ENCODE results near the gene RMI2. TPM values are rescaled to one million over a fixed set of nuclear protein-coding genes. Genes with fewer than 3 reads are reported as not detected.

Gene RMI2
- total RNA-seq, 1 donor from 2014 or later, result 26.2 TPM

DNA sequence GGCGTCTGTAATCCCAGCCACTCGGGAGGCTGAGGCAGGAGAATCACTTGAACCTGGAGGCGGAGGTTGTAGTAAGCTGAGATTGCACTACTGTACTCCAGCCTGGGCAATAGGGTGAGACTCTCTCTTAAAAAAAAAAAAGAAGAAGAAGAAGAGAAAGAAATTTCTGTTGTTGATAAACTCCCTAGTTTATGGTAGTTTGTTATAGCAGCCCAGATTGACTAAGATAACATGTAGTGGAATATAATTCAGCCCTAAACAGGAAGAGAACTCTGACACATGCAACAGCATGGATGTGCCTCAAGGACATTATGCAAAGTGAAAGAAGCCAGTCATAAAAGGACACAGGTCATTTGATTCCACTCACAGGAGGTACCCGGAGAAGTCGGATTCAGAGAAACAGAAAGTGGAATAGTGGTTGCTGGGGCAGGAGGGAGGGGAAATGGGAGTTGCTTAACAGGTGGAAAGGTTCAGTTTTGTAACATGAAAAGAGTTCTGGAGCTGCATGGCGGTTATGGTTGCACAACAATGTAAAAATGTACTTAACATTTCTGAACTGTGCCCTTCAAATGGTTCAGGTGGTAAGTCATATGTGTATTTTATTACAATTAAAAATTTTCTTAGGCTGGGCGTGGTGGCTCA is 38.1 kb upstream of the RMI2 start:
- TF ChIP-seq, protein P1, sequence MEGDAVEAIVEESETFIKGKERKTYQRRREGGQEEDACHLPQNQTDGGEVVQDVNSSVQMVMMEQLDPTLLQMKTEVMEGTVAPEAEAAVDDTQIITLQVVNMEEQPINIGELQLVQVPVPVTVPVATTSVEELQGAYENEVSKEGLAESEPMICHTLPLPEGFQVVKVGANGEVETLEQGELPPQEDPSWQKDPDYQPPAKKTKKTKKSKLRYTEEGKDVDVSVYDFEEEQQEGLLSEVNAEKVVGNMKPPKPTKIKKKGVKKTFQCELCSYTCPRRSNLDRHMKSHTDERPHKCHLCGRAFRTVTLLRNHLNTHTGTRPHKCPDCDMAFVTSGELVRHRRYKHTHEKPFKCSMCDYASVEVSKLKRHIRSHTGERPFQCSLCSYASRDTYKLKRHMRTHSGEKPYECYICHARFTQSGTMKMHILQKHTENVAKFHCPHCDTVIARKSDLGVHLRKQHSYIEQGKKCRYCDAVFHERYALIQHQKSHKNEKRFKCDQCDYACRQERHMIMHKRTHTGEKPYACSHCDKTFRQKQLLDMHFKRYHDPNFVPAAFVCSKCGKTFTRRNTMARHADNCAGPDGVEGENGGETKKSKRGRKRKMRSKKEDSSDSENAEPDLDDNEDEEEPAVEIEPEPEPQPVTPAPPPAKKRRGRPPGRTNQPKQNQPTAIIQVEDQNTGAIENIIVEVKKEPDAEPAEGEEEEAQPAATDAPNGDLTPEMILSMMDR (conservative IDR thresholded peaks at IDR 0.05; ENCODE audit: low read depth, low read length), result no peak
- no peak overlapping the region for H3K4me3 ChIP-seq (ENCODE audit: low read depth, low read length)

DNA sequence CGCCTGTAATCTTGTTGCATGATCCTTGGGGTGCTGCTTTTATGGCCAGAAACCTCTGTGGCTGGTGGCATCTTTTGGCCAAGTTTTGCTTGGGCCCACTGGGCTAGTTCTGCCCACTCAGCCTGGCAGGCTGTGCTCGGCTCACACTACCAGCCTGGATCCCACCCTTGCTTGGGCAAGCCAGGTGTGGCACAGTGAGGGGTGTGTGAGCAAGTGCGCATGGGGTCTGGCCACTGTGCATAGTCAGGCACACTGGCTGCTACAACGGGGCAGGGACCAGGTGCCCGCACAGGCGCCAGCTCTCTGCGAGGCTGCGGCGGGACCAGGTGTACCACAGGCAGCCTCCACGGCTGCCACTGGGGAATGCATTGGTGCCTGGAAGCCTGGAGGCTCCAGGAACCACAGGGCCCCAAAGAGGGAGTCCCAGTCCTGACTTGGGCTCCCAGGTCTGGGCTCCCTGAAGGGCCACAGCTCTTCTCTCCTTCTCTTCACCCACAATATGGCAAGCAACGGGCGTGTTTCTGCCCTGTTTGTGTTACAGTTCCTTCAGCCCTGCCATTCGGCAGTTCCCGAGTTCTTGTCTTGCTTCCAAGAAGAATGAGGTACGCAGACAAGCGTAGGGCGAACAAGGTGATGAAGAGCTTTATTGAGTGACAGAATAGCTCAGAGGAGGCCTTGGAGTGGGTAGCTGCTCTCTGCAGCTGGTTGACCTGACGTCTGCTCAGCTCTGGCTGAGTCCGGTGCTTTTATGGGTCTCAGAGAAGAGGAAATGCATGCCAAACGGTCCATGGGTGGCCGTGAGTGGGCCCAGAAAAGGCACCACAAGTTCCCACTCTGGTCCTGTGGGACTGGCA is 37.4 kb upstream of the RMI2 start:
- H3K4me3 ChIP-seq (ENCODE audit: low read depth, low read length), result no peak overlapping the region
- TF ChIP-seq, protein P1 (conservative IDR thresholded peaks at IDR 0.05; ENCODE audit: low read depth, low read length), result no peak
- no peak for DNase-seq (ENCODE audit: low read depth)

More for the DNA sequence above, 38.1 kb upstream of the RMI2 start:
- DNase-seq (ENCODE audit: low read depth), result no peak

DNA sequence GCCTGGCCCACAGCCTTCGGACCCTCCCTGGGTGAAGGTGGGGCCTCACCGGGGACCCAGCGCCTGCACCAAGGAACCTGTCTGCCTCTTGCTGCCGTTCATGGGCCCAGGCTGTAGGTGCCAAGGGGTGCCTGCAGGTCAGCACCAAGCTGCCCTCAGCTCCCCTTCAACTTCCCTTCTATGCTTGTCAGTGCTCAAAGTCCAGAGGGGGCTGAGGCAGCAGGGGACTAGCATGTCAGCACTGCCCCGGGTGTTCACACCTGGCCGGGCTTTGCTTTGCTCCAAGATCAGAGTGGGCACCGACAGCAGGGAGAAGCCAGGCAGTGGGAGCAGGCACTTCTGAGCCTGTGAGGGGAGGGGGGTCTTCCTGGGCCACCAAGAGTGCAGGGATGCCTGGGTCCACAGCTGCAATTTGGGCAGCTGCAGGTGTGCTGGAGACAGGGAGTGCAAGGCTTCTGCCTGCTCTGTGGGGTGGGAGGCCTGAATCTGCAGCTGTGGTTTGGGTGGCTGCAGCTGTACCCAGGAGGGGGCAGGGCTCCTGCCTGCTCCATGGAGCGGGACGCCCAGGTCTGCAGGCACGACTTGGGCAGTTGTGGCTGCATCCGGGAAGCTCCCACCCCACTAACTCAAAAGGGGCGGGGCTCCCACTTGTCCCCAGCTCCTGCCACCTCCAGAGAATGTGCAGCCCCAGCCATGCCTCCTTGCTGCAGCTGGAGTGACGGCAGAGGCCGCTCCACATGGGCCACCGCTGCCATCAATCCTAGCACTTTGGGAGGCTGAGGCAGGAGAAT is 36.6 kb upstream of the RMI2 start:
- TF ChIP-seq, protein P1 (conservative IDR thresholded peaks at IDR 0.05; ENCODE audit: low read depth, low read length), result no peak
- no peak overlapping the region for H3K4me3 ChIP-seq (ENCODE audit: low read depth, low read length)
- DNase-seq (ENCODE audit: low read depth), result no peak

DNA sequence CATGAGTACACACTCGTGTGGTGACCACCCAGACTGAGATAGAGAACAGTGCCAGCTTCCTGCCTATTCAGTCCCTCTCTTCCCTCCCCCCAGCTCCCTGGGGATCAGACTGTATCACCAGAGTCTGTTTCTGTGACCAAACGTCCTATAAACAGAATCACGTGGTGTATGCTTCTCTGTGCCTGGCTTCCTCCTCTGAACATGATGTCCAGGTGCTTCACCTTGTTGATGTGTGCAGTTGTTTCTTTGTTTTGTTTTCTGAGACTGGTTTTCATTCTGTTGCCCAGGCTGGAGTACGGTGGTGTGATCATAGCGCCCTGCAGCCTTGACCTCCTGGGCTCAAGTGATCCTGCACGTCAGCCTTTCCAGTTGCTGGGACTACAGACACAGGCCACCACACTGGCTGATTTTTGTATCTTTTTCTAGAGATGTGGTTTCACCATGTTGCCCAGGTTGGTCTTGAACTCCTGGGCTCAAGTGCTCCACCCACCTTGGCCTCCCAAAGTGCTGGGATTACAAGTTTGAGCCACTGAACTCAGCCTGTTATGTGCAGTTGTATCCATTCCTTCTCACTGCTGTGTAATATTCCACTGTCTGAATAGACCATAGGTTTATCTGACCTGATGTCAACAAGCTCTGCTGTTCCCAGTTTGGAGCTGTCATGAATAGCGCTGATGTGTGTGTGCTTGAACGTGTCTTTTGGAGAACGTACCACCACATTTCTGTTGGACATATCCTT is 35.2 kb upstream of the RMI2 start:
- no peak for DNase-seq (ENCODE audit: low read depth)
- no peak overlapping the region for H3K4me3 ChIP-seq (ENCODE audit: low read depth, low read length)
- TF ChIP-seq, protein P1 (conservative IDR thresholded peaks at IDR 0.05; ENCODE audit: low read depth, low read length), result no peak

DNA sequence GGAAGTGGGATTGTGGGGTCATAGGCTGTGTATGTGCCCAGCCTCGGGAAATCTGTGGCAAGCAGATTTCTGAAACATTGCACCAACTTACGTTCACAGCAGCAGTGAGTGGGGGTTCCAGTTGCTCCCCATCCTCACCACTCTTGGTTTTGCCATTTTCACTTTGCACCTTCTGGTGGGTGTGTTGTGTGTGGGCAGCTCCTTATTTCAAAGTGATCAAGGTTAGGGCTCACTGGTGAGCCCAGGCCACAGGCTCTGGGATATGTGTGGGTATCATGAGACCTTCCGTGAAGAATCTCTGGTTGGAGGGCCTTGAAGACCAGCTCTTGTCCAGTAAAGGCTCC is 34.7 kb upstream of the RMI2 start:
- TF ChIP-seq, protein P1 (conservative IDR thresholded peaks at IDR 0.05; ENCODE audit: low read depth, low read length), result no peak
- H3K4me3 ChIP-seq (ENCODE audit: low read depth, low read length), result no peak overlapping the region
- no peak for DNase-seq (ENCODE audit: low read depth)

DNA sequence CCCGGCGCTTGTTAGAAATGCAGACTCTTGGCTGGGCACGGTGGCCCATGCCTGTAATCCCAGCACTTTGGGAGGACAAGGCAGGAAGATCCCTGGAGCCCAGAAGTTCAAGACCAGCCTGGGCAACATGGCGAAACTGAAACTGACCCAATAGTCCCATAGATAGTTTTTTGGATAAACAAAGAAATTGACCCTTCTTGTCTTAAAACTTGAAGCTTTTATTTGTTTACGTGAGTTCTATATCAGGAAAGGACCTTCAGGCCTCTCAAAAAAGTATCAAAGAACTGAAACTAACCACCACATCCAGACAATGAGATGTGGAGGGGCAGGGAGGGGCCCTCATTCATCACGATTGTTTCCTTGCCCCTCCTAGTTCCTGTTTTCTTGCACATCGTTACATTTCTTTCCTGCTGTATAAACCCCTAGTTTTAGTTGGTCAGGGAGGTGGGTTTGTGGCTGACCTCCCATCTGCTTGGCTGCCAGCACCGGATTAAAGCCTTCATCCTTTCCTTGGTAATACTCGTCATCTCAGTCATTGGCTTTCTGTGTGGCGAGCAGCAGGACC is 34.2 kb upstream of the RMI2 start:
- TF ChIP-seq, protein P1 (conservative IDR thresholded peaks at IDR 0.05; ENCODE audit: low read depth, low read length), result no peak
- DNase-seq (ENCODE audit: low read depth), result no peak

More for the DNA sequence above, 34.2 kb upstream of the RMI2 start:
- H3K4me3 ChIP-seq (ENCODE audit: low read depth, low read length), result no peak overlapping the region
